Measurements from ENCODE around the gene HIP1. TPM values are rescaled to one million over a fixed set of nuclear protein-coding genes. Genes with fewer than 3 reads are reported as not detected.
A peak's percentile ranks its signal among the peaks of the same experiment; 100 is the strongest.
"Not testable (repeated sequence)": the region's sequence is repeated elsewhere in the genome, so short reads cannot be mapped to it uniquely, and the experiment has no call there.

The HIP1 gene
- total RNA-seq, 1 donor from 2014 or later: 18.0 TPM

DNA sequence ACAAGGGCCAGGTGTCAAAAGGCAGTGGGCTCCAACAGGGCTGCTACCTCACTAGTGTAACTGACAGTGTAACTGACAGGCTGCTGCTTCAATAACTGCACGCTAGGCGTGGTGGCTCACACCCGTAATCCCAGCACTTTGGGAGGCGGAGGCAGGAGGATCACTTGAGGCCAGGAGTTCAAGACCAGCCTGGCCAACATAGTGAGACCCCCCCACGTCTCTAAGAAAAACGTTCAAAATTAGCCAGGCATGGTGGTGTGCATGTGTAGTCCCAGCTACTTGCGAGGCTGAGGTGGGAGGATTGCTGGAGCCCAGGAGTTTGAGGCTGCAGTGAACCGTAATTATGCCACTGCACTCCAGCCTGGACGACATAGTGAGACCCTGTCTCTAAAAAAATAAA lies 16.8 kb downstream of the HIP1 start:
- ATAC-seq; intact Hi-C loops (cut with DNase I): not testable (repeated sequence)

DNA sequence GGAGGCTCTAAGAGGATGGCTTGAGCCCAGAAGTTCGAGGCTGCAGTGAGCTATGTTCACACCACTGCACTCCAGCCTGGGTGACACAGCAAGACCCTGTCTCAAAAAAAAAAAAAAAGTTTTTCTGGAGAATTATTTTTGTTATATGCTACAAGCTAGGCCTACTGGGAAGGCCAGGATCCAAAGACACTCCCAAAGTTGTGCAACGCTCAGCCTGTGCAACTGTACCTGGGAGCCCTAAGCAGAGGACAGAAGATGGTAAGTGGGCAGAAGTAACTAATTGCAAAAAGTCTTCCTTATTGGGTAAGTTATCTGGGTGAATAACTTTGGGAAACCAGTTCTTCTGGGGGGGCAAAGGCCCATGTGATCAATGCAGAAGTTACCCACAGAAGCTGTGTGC lies 17.3 kb downstream of the HIP1 start:
- DNase-seq (ENCODE audit: missing footprints) (no peak), ATAC-seq (no peak)
- intact Hi-C loops (cut with DNase I): no loop called here

More for the DNA sequence above, 16.8 kb downstream of the HIP1 start:
- DNase-seq (ENCODE audit: missing footprints): not testable (repeated sequence)

DNA sequence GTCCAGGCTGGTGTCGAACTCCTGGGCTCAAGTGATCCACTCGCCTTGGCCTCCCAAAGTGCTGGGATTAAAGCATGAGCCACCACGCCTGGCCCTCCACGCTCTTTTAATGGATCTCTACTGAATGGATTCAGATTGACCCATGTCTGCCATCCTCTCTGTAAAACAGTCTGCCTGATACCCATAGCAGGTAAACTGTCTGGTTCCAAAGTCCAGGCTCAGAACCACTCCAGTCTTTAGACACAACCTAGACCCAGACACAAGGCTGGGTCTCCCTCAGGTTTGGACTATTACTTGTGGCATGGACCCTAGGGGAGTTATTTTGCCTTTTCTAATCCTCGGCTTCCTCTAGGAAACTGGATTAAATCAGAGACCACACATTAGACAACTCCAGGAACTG lies 19.1 kb downstream of the HIP1 start:
- intact Hi-C loops (cut with DNase I): loop anchor here (10.0 kb wide), 1 partner anchor 65 kb away; no protein-coding TSS in a partner anchor
- ATAC-seq (no peak), DNase-seq (ENCODE audit: missing footprints) (no peak)

DNA sequence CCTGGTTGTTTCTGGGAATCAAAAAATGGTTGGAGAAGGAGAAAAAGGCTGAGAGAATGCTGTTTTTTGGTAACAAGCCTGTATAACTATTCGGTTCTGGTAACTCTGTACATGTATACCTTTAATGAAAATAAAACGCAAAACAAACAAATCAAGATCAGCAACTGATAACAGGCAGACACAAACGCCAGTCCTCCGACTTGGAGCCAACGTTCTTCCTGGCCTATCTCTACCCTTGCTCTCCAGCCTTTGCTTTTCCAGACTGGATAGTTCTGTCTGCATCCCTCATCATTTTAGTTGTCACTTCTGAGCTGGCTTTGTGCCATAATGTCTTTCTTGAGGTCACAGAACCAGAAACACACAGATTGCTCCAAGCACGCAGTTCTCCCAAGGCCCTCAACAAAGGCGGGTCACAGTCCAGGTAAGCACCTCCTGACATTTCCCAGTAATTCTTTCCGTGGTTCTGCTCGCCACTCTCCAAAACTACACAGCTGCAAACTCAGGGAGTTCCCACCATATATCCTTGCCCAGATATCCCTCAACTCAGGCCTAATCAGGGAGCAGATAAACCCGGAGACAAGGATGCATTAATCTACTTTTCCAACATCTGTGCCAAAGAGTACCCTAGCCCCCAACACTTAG lies 20.2 kb downstream of the HIP1 start:
- intact Hi-C loops (cut with DNase I): loop anchor here (10.0 kb wide), 1 partner anchor 64 kb away; no protein-coding TSS in a partner anchor
- DNase-seq (ENCODE audit: missing footprints): no peak
- ATAC-seq: no peak

DNA sequence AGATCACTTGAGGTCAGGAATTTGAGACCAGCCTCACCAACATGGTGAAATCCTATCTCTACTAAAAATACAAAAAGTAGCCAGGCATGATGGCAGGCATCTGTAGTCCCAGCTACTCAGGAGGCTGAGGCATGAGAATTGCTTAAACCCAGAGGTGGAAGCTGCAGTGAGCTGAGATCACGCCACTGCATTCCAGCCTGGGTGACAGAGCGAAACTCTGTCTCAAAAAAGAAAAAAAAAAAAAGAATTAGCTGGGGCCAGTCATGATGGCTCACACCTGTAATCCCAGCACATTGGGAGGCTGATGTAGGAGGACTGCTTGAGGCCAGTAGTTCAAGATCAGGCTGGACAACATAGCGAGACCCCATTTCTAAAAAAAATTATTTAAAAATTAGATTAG lies 21.0 kb downstream of the HIP1 start:
- intact Hi-C loops (cut with DNase I): loop anchor here (10.0 kb wide), 1 partner anchor 63 kb away; no protein-coding TSS in a partner anchor
- not testable (repeated sequence) for ATAC-seq; DNase-seq (ENCODE audit: missing footprints)

DNA sequence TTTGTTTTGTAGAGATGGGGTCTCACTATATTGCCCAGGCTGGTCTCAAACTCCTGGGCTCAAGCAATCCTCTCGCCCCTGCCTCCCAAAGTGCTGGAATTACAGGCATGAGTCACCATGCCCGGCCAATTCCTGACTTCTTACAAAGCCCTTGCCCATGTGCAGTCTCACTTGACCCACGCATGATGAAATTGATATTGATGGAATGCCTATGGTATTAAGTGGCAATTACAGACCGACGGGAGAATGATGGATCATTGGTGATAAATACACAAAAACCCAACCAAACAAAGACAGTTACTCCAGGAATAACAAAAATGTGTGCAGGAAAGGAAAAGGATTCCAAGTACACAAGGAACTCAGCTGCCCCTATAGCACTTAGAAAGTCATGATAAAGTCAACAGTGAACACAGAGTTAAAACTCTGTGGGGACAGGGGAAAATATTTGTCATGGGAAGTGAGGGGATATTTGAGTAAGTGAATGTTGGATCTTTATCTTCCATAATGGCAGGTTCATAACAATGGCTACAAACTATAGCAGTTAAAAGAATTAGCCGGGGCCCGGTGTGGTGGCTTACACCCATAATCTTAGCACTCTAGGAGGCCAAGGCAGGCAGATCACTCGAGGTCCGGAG lies 21.6 kb downstream of the HIP1 start:
- no peak for ATAC-seq
- intact Hi-C loops (cut with DNase I): loop anchor here (10.0 kb wide), 1 partner anchor 62 kb away; no protein-coding TSS in a partner anchor
- DNase-seq (ENCODE audit: missing footprints): no peak

DNA sequence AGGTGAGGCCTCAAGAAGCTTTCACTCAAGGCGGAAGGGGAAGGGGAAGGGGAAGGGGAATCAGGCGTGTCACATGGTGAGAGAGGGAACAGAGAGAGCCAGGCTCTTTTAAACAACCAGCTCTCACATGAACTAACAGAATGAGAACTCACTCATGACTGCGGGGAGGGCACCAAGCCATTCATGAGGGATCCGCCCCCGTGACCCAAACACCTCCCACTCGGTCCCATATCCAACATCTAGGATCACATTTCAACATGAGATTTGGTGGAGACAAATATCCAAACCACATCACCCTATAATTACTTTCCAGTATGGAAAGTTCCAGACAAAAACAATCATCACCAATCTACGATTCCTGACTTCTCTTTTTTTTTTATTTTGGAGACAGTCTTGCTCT lies 22.9 kb downstream of the HIP1 start:
- intact Hi-C loops (cut with DNase I): loop anchor here (10.0 kb wide), 1 partner anchor 61 kb away; no protein-coding TSS in a partner anchor
- ATAC-seq (no peak), DNase-seq (ENCODE audit: missing footprints) (no peak)

DNA sequence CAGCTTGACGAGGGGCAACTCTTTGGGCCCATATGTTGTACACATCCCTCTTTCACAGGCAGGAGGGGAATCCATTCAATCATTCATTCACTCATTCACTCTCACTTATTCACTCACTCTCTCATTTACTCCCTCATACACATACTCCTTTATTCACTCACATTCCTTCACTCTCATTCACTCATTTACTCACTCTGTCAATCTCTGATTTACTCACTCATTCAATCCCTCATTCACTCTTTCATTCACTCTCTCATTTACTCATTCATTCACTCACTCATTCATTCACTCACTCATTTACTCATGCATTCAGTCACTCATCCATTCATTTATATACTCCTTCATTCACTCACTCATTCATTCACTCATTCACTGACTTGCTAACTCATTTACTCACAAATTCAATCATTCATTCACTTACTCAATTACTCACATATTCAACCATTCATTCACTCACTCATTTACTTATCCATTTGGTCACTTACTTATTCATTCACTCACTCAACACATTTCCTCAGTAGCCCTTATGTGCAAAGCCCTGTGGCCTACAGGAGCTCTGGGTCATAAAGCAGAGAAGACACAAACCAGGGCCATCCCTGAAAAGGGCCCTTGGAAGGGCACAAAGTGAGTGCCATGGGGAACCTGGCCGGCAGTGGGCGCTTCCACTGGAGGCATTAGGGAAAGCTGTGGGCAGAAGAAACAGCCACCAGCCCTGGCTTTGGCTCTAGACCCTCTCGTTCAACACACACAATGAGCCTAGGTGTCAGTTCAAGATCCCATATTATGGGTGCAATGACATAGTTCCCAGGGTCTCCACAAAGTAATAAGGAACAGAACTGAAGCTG lies 26.0 kb downstream of the HIP1 start:
- intact Hi-C loops (cut with DNase I): loop anchor here (2.0 to 10.0 kb wide), 2 partner anchors 38 to 58 kb away; no protein-coding TSS in a partner anchor
- ATAC-seq (peak; percentile 14), DNase-seq (ENCODE audit: missing footprints) (no peak)

DNA sequence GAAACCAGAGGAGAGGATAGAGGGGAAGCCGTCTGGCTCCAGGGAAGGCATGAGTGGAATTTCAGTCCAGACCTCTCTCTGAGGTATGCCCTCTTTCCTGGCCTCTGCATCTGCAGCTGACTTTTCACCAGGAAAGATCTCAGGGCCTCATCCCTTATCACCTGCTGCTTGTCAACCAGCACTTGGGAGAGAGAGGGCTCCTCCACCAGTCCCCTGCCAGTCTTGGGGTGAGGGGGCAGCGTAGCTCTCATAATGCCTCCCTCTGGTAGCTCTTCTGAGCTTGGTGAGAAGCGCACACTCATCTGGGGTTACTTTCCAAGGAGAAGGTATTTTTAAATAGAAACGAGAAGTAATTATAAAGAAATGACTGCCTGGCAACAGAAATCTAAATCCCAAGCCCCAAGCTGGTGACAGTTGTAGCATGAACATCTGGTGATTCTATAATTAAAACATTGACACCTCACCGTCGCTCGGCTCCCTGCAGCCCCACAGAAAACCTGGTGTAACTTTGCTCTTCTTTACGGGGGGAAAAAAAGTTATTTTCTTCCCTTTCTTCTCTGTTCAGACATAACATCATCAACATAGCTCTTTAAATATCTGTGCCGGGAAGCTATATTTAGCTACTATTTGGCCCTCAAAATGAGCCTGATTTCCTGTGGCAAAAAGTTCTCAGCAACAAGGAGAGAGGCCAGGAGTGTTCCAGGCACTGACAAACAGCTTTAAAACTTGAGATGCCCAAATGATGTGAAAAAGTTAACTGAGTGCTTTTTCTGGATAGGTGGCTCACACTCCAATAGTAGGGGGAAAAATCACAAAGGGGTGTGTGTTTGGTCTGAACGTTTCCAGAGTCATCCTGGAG lies 26.9 kb downstream of the HIP1 start:
- DNase-seq (ENCODE audit: missing footprints): no peak
- ATAC-seq: peak; percentile 89
- intact Hi-C loops (cut with DNase I): loop anchor here (2.0 to 10.0 kb wide), 2 partner anchors 37 to 57 kb away; no protein-coding TSS in a partner anchor

DNA sequence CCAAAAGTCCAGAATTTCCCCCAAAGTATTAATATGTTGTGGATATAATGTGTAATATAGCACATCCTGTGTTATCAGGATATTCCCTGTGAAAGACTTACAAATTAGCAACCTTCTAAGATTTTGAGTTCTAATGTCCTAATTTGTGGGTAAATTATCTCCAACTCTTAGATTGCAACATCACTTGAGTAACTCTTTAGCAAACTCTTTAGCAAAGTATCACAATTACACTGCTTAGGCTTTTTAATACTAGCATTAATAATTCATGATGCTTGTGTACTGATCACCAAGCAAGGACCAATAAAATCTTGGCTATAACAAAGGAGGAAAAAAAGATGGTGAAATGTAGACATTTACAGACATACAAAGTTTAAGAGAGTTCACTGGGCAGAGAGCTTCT lies 27.7 kb downstream of the HIP1 start:
- ATAC-seq: no peak
- intact Hi-C loops (cut with DNase I): loop anchor here (10.0 kb wide), 1 partner anchor 56 kb away; no protein-coding TSS in a partner anchor
- no peak for DNase-seq (ENCODE audit: missing footprints)

DNA sequence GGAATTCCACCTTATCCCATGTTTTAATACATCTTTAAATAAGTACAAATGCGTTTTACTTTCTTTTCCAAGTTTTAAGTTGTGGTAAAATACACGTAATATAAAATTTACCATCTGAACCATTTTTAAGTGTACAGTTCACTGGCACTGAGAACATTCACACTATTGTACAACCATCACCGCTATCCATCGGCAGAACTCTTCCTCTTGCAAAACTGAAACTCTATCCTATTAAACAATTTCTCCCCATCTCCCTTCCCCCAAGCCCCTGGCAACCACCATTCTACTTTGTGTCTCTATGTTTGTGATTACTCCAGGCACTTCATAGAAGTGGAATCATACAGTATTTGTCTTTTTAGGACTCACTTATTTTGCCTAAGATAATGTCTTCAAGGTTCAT lies 33.8 kb downstream of the HIP1 start:
- DNase-seq (ENCODE audit: missing footprints) (no peak), ATAC-seq (no peak)
- intact Hi-C loops (cut with DNase I): no loop called here

DNA sequence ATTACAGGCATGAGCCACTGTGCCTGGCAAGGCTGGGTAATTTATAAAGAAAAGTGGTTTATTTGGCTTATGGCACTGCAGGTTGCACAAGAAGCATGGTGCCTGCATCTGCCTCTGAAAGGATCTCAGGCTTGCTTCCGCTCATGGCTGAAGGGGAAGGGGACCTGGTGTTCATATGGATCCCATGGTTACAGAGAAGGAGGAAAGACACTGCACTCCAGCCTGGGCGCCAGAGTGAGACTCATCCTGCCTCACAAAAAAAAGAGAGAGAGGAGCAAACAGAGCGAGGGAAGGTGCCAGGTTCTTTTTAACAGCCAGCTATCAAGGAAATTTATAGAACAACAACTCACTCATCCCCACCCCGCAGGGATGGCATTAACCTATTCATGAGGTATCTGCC lies 36.2 kb downstream of the HIP1 start:
- intact Hi-C loops (cut with DNase I): no loop called here
- no peak for ATAC-seq

DNA sequence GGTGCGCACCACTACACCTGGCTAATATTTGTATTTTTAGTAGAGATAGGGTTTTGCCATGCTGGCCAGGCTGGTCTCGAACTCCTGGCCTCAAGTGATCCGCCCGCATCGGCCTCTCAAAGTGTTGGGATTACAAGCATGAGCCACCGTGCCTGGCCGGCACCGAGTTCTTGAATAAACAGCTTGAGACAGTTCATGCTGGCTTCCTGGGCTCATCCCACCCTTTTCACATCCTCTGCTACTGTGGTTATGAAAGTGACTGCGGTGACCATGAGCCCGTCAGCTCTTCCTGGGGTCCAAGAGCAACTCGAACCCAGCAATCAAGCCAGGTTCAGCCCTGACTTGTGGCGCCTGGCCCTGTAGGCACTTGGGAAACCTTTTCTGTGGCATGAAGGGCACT lies 38.7 kb downstream of the HIP1 start:
- intact Hi-C loops (cut with DNase I): no loop called here
- DNase-seq (ENCODE audit: missing footprints) (no peak), ATAC-seq (no peak)

More for the DNA sequence above, 36.2 kb downstream of the HIP1 start:
- DNase-seq (ENCODE audit: missing footprints): no peak

DNA sequence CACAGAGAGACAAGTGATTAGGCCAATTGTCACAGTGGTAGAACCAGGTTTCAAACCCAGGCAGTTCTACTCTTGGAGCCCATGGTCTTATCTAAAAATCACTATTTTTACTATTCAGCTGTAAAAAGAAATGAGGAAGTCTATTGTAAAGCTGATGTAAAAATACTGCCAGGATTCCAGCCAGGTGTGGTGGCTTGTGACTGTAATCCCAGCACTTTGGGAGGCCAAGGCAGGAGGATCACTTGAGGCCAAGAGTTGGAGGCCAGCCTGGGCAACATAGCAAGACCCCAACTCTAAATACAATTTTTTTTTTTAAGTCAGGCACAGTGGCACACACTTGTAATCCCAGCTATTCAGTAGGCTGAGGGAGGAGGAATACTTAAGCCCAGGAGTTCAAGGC lies 40.4 kb downstream of the HIP1 start:
- ATAC-seq: no peak
- intact Hi-C loops (cut with DNase I): no loop called here
- DNase-seq (ENCODE audit: missing footprints): no peak

DNA sequence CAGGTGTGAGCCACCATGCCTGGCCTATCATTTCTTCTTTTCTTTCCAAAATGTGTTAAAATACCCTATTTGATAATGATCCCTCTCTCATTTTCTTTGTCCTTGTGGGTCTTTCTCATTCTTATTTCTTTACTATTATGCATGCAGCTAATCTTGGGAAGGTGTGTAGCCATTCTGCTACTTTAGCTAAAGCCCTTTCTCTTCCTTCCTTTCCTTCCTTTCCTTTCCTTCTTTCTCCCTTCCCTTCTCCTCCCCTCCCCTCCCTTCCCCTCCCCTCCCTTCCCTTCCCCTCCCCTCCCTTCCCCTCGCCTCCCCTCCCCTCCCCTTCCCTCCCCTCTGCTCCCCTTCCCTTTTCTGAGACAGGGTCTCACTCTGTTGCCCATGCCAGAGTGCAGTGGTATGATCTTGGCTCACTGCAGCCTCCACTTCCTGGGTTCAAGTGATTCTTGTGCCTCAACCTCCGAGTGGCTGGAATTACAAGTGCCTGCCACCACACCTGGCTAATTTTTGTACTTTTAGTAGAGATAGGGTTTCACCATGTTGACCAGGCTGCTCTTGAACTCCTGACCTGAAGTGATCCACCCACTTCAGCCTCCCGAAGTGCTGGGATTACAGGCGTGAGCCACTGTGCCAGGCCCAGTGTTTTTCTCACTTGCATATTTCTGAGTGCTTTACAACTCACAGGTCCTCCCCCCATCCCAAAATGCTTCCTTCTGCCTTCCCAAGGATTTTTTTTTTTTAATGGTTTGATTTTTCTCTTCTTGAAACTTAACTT lies 42.3 kb downstream of the HIP1 start:
- DNase-seq (ENCODE audit: missing footprints): no peak
- ATAC-seq: no peak
- intact Hi-C loops (cut with DNase I): no loop called here

DNA sequence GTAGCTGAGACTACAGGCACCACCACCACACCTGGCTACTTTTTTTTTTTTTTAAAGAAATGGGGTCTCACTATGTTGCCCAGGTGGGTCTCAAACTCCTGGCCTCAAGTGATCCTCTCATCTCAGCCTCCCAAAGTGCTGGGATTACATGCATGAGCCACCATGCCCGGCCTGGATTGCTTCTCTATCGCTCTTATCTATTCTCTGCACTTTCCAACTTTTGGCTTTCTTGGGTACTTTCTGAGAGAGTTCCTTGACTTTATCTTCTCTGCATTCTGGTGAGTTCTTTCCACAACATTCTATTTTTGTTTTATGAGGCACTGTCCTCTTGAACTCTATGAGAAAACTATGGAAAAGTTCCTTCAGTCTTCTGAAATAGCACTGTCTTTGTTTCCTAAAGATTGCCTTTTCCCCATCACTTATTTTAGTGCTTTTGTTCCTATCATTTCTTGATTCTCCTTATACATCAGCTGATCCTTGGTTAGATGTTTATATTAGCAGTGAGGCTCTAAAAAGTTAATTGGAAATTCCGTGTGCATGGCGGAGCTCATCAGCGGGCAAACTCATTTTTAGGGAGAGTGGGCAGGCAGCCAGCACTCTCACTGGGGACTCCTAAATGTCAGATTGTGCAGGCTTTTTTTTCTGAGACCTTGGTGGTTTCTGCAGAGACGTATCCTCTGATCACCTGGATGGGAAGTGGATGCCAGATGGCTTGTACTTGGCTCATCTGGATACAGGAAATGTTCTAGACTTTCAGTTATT lies 43.9 kb downstream of the HIP1 start:
- intact Hi-C loops (cut with DNase I): no loop called here
- ATAC-seq (no peak), DNase-seq (ENCODE audit: missing footprints) (no peak)

DNA sequence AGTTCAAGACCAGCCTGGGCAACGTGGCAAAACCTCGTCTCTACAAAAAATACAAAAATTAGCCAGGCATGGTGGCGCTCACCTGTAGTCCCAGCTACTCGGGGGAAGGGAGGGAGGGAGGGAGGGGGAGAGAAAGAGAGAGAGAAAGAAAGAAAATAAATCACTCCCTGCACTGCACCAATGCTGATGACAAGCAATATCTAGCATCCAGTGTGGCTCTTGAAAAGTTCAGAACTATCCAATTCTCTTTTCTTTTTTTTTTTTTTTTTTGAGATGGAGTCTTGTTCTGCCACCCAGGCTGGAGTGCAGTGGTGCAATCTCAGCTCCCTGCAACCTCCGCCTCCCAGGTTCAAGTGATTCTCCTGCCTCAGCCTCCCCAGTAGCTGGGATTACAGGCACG lies 45.1 kb downstream of the HIP1 start:
- ATAC-seq; intact Hi-C loops (cut with DNase I); DNase-seq (ENCODE audit: missing footprints): not testable (repeated sequence)

Data from Right ventricle myocardium inferior (tissue), 1 donor.